Measurements from ENCODE around the gene BFSP2. TPM values are rescaled to one million over a fixed set of nuclear protein-coding genes. Genes with fewer than 3 reads are reported as not detected.
A peak's percentile ranks its signal among the peaks of the same experiment; 100 is the strongest.
"Not testable (repeated sequence)": the region's sequence is repeated elsewhere in the genome, so short reads cannot be mapped to it uniquely, and the experiment has no call there.

BFSP2 gene
- total RNA-seq, 1 donor from 2014 or later: not detected

GRCh38 chr3:133479895-133480669 lies 80.2 kb downstream of the BFSP2 start:
- DNase-seq: no peak

- DNase-seq: not testable (repeated sequence)
Observed at GRCh38 chr3:133482474-133482873, 82.6 kb downstream of the BFSP2 start.

- no peak for DNase-seq
Observed at GRCh38 chr3:133486658-133487057, 86.8 kb downstream of the BFSP2 start.

- no peak for DNase-seq
Observed at GRCh38 chr3:133487204-133487603, 87.3 kb downstream of the BFSP2 start.

- no peak for DNase-seq
Observed at GRCh38 chr3:133487920-133488540, 88.2 kb downstream of the BFSP2 start.

GRCh38 chr3:133488785-133489367 lies 89.0 kb downstream of the BFSP2 start:
- peak; percentile 5 for DNase-seq

- no peak for DNase-seq
Observed at GRCh38 chr3:133489466-133490085, 89.7 kb downstream of the BFSP2 start.

GRCh38 chr3:133490468-133491351 lies 90.9 kb downstream of the BFSP2 start:
- DNase-seq: no peak

- no peak for DNase-seq
Observed at GRCh38 chr3:133491481-133492059, 91.7 kb downstream of the BFSP2 start.

GRCh38 chr3:133492159-133492741 lies 92.4 kb downstream of the BFSP2 start:
- no peak for DNase-seq

- no peak for DNase-seq
Observed at GRCh38 chr3:133494469-133494868, 94.6 kb downstream of the BFSP2 start.

- not testable (repeated sequence) for DNase-seq
Observed at GRCh38 chr3:133502542-133502941, 102.7 kb downstream of the BFSP2 start.

GRCh38 chr3:133503409-133503808 lies 103.6 kb downstream of the BFSP2 start:
- no peak for DNase-seq

- DNase-seq: no peak
Observed at GRCh38 chr3:133504736-133505135, 104.9 kb downstream of the BFSP2 start.

- no peak for DNase-seq
Observed at GRCh38 chr3:133505813-133506212, 106.0 kb downstream of the BFSP2 start.

- no peak for DNase-seq
Observed at GRCh38 chr3:133506215-133506901, 106.5 kb downstream of the BFSP2 start.

GRCh38 chr3:133509488-133509887 lies 109.6 kb downstream of the BFSP2 start:
- DNase-seq: no peak

- no peak for DNase-seq
Observed at GRCh38 chr3:133512416-133513089, 112.7 kb downstream of the BFSP2 start.

GRCh38 chr3:133514418-133514817 lies 114.6 kb downstream of the BFSP2 start:
- DNase-seq: no peak

- no peak for DNase-seq
Observed at GRCh38 chr3:133515127-133515526, 115.3 kb downstream of the BFSP2 start.

Data from skin of body (tissue), 2 donors.